AG08395 (cell line): Measurements from ENCODE around the gene NEMP2.
"Not testable (repeated sequence)": the region's sequence is repeated elsewhere in the genome, so short reads cannot be mapped to it uniquely, and the experiment has no call there.

ENCODE experiments used
- DNase-seq: peaks from one replicate; pipeline ENCODE4 v3.0.0; 2012; ENCODE audit warnings: mixed read lengths, low spot score

NEMP2 gene

DNA sequence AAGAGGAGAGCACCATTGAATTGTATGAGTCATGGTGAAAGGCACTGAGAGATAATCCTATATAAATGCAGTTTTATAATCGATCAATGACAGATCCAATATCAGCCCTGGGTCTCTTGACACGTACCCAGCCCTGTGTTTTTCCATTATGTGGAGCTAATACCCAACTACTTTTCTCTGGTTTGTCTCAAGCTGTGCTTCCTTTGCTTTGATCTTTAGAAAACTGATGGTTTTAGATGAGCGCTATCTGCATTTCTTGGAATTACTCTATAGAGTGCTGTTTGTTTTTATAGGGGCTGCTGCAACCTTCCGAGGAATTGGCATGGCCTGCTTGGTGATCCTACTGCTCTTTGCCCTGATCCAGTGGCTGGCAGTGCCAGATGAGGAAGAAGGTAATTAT lies 45.0 kb downstream of the NEMP2 start:
- DNase-seq, result no peak

DNA sequence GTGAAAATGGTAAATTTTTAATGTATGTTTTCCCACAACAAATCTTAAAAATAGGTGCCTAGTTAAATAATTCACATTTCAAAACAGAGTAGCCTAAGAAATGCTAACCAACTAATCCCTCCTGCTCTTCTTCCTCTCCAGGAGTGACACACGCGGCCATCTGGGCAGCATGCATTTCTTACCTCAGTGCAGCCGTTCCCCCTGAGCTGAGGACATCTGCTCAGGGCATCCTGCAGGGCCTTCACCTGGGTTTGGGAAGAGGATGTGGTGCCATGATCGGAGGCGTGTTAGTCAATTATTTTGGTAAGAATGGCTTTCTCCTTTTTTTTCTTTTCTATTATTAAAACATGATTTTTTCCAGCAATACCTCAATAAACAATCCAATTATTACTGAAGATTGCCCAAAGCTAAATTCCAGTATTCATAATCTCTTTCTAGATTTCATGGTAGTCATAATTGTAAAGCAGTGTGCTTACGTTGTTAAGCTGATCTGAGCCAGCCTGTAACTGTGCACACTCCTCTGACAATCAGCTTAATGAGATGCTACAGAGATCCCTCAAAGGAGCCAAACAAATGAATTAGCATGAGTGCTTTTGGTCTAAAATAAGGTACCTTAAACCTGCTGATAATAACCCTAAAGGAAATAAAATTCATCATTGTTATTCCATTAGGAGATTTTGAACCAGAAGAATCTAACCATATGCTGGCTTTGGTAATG lies 45.8 kb downstream of the NEMP2 start:
- DNase-seq, result no peak

DNA sequence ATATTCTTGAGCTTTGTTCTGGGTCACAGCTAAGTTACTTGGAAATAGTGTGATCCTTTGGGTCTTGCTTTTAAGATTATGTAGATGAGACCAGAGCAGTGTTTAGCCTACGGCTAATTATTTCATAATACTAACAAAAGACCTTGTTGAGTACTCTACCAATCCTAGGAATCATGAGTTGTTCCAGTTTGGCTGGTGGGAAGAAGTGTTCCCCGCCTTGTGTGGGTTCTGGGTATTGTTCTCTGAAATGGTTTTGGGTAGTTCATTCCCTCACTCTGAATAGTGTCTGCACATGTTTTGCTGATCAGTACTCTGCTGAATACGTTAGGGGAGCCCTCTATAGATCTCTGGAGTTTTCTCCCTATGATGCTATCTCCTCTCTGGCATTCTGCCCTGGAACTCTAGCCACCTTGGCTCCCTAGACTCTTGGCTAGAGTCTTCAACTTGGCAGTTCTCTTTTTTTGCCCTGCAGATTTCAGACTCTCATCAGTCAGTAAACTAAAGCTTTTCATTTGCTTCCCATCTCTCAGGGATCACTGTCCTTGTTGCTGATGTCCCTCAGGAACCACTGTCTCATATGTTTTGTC lies 48.4 kb downstream of the NEMP2 start:
- DNase-seq, result no peak

- DNase-seq, result no peak
Measured at GRCh38 chr2:190482451-190482850, 52.1 kb downstream of the NEMP2 start.

GRCh38 chr2:190481339-190481738 lies 53.2 kb downstream of the NEMP2 start:
- no peak for DNase-seq

DNA sequence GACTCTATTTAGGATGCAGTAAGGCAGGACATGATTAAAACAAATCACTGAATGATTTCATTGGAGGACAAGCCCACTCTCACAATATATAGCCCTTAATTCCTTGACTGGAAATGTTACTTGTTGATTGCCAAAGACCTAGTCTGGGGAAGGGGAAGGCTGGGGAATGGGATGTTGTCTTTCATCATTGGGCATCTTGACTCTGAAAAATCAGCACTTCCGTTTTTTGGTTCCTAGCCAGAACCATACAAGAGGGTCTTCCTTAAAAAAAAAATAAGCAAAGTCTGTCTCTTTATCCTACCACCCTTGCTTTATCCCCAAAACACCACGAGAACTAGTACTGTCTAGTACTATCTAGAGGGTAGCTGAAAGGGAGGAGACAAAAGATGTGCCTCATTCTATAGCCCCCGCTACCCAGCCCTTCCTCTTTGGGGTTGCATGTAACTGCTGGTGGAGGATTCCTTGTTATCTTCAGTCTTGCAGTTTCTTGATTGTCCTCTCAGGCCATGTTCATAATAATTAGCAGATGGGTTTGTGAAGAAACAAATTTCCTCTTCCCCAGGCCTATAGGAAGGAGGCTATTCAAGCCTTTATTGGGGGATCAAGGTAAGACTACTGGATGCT lies 55.8 kb downstream of the NEMP2 start:
- DNase-seq, result no peak

- DNase-seq, result no peak
Measured at GRCh38 chr2:190477661-190478454, 56.7 kb downstream of the NEMP2 start.

DNA sequence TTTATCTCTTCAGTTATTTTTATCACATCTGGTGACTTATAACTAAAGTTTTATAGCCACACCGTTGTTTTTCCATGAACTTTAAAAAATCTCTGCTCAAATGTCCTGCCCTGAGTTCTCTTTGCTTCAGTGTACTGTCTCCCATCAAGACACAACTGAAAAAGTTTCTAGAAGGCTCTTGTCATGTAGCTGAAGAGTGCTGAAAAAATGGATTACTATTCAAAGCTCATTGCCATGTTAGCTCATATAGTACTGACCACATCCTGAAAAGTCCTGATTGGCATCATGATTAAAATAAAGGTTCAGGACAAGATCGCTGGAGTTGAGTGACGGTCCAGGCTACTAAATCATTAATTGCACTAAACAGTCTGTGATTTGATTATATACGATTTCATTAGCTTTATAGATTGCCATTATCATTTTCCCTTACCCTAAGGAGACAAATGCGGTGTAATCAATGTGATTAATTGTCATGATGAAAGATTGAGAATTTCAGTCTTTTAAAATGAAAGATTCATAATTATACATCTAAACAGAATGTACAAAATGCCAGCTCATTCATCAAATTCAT lies 64.2 kb downstream of the NEMP2 start:
- DNase-seq, result no peak

GRCh38 chr2:190469771-190470170 lies 64.8 kb downstream of the NEMP2 start:
- no peak for DNase-seq

DNA sequence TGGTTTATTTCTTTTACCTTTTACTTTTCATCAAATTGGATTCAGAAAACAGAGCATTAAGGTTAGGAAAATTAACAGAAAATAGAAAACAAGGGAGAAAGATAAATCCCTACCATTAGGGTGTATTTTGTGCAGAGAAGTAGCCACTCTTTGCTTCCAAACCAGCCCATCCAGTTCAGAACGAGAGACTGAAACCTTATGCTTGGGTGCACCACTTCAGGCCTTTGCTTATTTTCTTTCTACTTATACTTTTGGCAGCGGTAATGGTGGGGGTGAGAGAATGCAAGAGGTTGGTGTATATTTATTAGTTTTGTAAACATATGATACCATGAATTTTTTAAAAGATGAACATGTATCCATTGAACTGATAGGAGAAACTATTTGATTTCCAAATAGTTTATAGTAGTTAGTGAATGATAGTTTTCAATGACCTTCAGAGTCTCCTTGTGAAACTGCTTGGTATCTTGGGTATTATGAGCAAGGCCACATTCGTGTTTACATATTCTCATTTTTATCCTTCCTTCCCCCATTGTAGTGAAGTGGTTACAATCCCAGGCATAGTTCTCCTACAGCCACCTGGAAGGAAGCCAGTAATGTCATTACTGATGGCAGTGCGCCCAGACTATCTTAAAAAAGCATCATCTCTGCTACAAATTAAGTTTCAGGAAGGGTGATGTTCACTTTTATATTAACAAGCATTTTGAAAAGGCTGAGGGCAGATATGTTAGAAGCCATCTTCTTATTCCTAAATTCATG lies 65.5 kb downstream of the NEMP2 start:
- peak; percentile 90 for DNase-seq

- DNase-seq, result not testable (repeated sequence)
Measured at GRCh38 chr2:190468354-190468753, 66.2 kb downstream of the NEMP2 start.

DNA sequence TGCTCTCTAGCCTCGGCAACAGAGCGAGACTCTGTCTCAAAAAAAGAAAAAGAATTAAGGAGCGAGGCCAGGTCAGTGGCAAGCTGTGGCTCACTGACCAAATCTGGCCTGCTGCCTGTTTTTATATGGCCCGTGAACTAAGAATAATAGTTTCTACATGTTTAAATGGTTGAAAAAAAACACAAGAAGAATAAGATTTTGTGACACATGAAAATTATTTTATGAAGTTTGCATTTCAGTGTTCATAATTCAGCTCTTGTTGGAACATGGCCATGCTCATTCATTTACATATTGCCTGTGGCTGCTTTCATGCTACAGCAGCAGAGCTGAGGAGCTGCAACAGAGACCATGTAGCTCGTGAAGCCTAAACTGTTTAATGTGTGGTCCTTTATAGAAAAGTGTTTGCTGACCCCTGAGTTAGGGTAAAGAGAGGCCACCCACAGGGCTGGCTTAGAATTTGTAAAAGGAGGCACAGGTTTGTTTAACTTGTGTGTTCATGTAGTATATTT lies 66.9 kb downstream of the NEMP2 start:
- DNase-seq, result peak; percentile 21

GRCh38 chr2:190466819-190467446 lies 67.6 kb downstream of the NEMP2 start:
- no peak for DNase-seq

DNA sequence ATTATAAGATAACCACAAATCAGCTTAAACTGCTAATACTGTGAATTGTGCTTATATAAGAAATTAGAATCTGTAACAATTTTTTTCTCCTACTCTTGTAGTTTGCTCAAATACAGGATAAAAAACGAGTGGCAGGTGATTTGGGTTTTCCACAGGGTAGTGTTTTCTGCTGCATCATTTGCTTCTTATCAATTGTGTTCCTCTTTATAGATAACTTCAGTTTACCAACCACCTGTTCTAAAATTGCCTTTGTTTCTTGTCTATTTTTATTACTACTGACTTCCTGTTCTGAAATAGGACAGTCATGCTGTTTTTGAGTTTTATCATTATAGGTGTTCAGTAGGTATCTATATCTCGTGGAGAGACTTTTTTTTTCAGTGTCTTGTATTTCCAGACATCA lies 69.5 kb downstream of the NEMP2 start:
- DNase-seq, result no peak

DNA sequence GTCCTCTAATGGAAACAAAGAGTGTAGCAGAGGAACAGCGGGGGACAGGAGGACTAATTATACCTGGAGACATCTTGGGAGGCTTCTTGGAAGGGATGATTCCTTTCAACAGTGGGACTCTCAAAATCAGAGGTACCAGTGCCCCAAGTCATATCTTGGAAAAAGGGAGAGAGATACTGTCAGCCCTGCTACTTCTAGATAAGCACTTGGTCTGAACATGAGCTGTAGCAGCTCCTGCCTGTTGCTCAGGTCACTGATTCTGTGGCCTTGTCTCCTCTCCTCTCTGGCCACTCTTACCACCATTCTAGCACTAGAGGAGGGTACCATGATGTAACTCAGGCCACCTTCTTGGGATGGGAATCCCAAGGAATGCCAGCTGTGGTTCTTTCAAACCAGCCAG lies 71.9 kb downstream of the NEMP2 start:
- no peak for DNase-seq

DNA sequence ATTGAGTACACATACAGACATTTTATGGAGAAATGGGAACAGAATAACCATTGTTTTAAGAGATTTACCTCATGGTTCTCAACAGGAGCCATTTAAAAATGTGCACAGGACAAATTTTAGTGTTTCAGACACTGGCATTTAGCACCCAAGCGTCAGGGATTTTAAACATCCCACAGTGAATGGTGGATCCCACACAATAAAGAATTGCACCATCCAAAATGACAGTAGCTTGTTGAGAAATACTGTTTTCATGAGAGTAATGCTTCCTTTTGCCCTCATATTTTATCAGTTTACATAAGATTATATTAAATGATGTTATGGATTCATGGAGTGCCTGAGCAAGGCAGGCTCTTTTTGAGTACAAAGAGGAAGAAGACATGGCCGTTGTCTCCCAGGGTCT lies 72.3 kb downstream of the NEMP2 start:
- DNase-seq, result no peak

GRCh38 chr2:190460487-190460886 lies 74.0 kb downstream of the NEMP2 start:
- no peak for DNase-seq

- no peak for DNase-seq
Measured at GRCh38 chr2:190459881-190460280, 74.6 kb downstream of the NEMP2 start.

DNA sequence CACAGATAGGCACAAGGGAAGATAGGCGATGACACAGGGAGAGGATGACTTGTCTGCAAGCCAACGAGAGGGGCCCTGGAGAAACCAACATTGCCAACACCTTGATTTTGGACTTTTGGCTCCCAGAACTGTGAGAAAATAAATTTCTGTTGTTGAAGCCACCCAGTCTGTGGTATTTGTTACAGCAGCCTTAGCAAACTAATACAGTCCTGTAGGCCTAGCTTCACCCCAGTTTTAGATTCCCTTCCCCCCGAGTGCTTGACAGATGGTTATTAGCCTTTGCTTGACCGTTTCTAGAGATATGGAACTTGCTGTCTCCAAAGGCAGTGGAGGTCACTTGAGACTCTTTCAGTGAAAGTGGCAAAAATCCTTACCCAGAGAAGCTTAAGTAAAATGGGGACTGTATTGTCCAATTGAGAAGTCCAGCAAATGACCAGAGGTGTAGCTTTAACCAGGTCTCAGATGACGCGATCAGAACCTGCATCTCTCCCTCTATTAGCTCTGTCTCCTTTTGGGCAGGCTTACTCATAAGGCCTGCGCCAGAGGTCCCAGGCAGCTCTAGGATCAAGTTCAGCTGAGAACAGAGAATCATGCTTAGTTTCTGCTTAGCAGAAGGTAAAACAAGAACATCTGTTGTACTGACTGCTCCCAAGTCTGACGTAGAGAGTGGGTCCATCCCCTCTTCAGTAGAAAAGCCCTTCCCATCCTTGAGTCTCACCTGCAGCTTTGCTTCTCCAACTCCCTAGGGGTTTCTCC lies 76.0 kb downstream of the NEMP2 start:
- DNase-seq, result no peak

DNA sequence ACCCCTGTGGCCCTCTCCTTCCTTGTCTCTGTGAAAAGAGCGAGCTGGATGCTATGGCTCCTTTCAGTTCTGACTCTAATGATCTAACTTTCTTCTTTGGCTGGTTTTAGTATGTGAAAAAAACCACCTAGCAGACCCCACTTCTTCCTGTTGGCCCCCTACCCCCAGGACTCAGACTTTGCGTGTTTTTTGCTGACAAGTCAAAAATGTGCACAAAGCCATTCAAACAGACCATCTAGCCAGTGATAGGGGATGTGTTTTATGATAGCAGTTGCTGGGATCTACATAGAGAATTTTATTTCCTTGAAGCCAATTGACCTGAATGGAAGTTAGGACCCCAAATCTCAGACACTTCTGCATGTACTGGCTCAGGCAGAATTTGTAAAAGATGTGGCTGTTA lies 77.3 kb downstream of the NEMP2 start:
- no peak for DNase-seq
